GM18951 (cell line): ENCODE results near the gene CACNB2.

Source experiments
- POLR2A ChIP-seq: IDR thresholded peaks from 4 replicates; pipeline ENCODE4 v1.6.1; 2011; ENCODE audit warnings: mild to moderate bottlenecking; ENCODE audit not compliant: insufficient read length, insufficient read depth; ENCODE audit errors: extremely low read depth
- in situ Hi-C: fragments of 300-500 bp; cut with MboI; formaldehyde crosslinking; loops from one replicate; pipeline ENCODE4 v1.12.0; 2022; ENCODE audit warnings: low sequenced_read_pairs, mixed read lengths, inconsistent platforms; ENCODE audit not compliant: unreplicated experiment

Gene CACNB2

GRCh38 chr10:18368682-18369081, 228.5 kb downstream of the CACNB2 start:
- TF ChIP-seq POLR2A = no peak
- in situ Hi-C loops = no loop called here

GRCh38 chr10:18369859-18370473, 229.7 kb downstream of the CACNB2 start:
- TF ChIP-seq POLR2A = no peak
- in situ Hi-C loops = no loop called here

GRCh38 chr10:18376650-18377049, 236.4 kb downstream of the CACNB2 start:
- no peak for TF ChIP-seq POLR2A
- in situ Hi-C loops = no loop called here

- TF ChIP-seq POLR2A = no peak
- in situ Hi-C loops = no loop called here
These were observed 237.7 kb downstream of the CACNB2 start for GRCh38 chr10:18377898-18378297.

- no peak for TF ChIP-seq POLR2A
- in situ Hi-C loops = no loop called here
These were observed 238.5 kb downstream of the CACNB2 start for GRCh38 chr10:18378766-18379165.

- in situ Hi-C loops = no loop called here
- TF ChIP-seq POLR2A = no peak
These were observed 241.5 kb downstream of the CACNB2 start for GRCh38 chr10:18381679-18382078.

GRCh38 chr10:18397906-18398305, 257.7 kb downstream of the CACNB2 start:
- in situ Hi-C loops = no loop called here
- TF ChIP-seq POLR2A = no peak

- TF ChIP-seq POLR2A = no peak
- in situ Hi-C loops = no loop called here
These were observed 258.9 kb downstream of the CACNB2 start for GRCh38 chr10:18399158-18399557.

GRCh38 chr10:18400201-18400905, 260.1 kb downstream of the CACNB2 start:
- no peak for TF ChIP-seq POLR2A

GRCh38 chr10:18400906-18401245, 260.7 kb downstream of the CACNB2 start:
- in situ Hi-C loops = no loop called here

More at GRCh38 chr10:18400201-18400905, 260.1 kb downstream of the CACNB2 start:
- in situ Hi-C loops = no loop called here

GRCh38 chr10:18401416-18402195, 261.4 kb downstream of the CACNB2 start:
- no peak for TF ChIP-seq POLR2A
- in situ Hi-C loops = no loop called here

More at GRCh38 chr10:18400906-18401245, 260.7 kb downstream of the CACNB2 start:
- TF ChIP-seq POLR2A = no peak

GRCh38 chr10:18402853-18403252, 262.6 kb downstream of the CACNB2 start:
- in situ Hi-C loops = no loop called here
- no peak for TF ChIP-seq POLR2A

GRCh38 chr10:18404530-18404929, 264.3 kb downstream of the CACNB2 start:
- in situ Hi-C loops = no loop called here

More at GRCh38 chr10:18404530-18404929, 264.3 kb downstream of the CACNB2 start:
- TF ChIP-seq POLR2A = no peak
